ENCODE measurements around the gene TMSB15A. TPM values are rescaled to one million over a fixed set of nuclear protein-coding genes. Genes with fewer than 3 reads are reported as not detected.

TMSB15A gene
- 10 to 100 TPM; 30.6 to 88.4 TPM for total RNA-seq
- 427 TPM for polyA plus RNA-seq (2013, experiment 1 of 2)
- 402 TPM for polyA plus RNA-seq (2013, experiment 2 of 2)
- long read RNA-seq, experiment 1, transcript TMSB15A-201 (3 exons, 685 nt): major isoform, 39 of 43 reads
- long read RNA-seq, experiment 1, partial matches to known transcripts: 4 of 43 reads
- long read RNA-seq, experiment 1, other reads (novel, unspliced or antisense): 0 of 43 reads
- long read RNA-seq, experiment 2, transcript TMSB15A-201 (3 exons, 685 nt): major isoform, 28 of 29 reads
- long read RNA-seq, experiment 2, partial matches to known transcripts: 1 of 29 reads
- long read RNA-seq, experiment 2, other reads (novel, unspliced or antisense): 0 of 29 reads
- long read RNA-seq, experiment 3, transcript TMSB15A-201 (3 exons, 685 nt): major isoform, 7 of 9 reads
- long read RNA-seq, experiment 3, partial matches to known transcripts: 1 of 9 reads
- long read RNA-seq, experiment 3, other reads (novel, unspliced or antisense): 1 of 9 reads
- long read RNA-seq, experiment 4, partial matches to known transcripts: 1 of 1 reads
- long read RNA-seq, experiment 4, other reads (novel, unspliced or antisense): 0 of 1 reads

- Mint-ChIP-seq H3K27me3 (ENCODE audit: insufficient read depth) (peaks cover 11% of the 10 kb centered on the region), H3K27ac (no peak within 1 kb of the TSS), H3K4me3 (peak within 1 kb of the TSS; percentile 63), H3K36me3 (ENCODE audit: low read depth) (no peaks in the 10 kb centered on the region), H3K4me1 (no peaks in the 10 kb centered on the region), H3K9me3 (peaks cover 39% of the 10 kb centered on the region)
- peak within 1 kb of the TSS; percentile 34 for H3K9ac ChIP-seq (ENCODE audit: extremely low read depth, low read length, poor library complexity, severe bottlenecking)
- peak; percentile 91 for DNase-seq
- peak within 1 kb of the TSS; percentile 81 for H3K4me3 ChIP-seq (ENCODE audit: low read length)
- no peaks in the 10 kb centered on the region for H3K9me3 ChIP-seq (ENCODE audit: control insufficient read depth, low read length)
- peak within 1 kb of the TSS; percentile 90 for H3K27ac ChIP-seq (ENCODE audit: low read depth, low read length)
- no peaks in the 10 kb centered on the region for H3K36me3 ChIP-seq (ENCODE audit: control insufficient read depth, insufficient read depth, low read length)
- TF ChIP-seq CTCF (conservative IDR thresholded peaks at IDR 0.05): no peak
- no peaks in the 10 kb centered on the region for H3K4me1 ChIP-seq (ENCODE audit: control insufficient read depth, insufficient read depth, low read length)
- no peaks in the 10 kb centered on the region for H3K27me3 ChIP-seq (ENCODE audit: control insufficient read depth, insufficient read depth, low read length, poor library complexity, severe bottlenecking)
- WGBS, 2 experiments (ENCODE audit: insufficient coverage in 1 of 2, insufficient read length in 1 of 2): 0 to 2% methylated on average over 2 to 55 of the region's 62 CpGs
These were observed at the start of gene TMSB15A for GRCh38 chrX:102515975-102516941. TMSB15A (minus strand) TSS chrX:102516739.

- Mint-ChIP-seq H3K4me1 (no peaks in the 10 kb centered on the region), H3K4me3 (no peak overlapping the region), H3K27me3 (ENCODE audit: insufficient read depth) (no peaks in the 10 kb centered on the region), H3K36me3 (ENCODE audit: low read depth) (no peaks in the 10 kb centered on the region), H3K27ac (no peak overlapping the region), H3K9me3 (peaks cover 34% of the 10 kb centered on the region)
- 89 to 100% methylated on average over 1 to 2 of the region's 2 CpGs for WGBS, 2 experiments (ENCODE audit: insufficient coverage in 1 of 2, insufficient read length in 1 of 2)
- no peaks in the 10 kb centered on the region for H3K27me3 ChIP-seq (ENCODE audit: control insufficient read depth, insufficient read depth, low read length, poor library complexity, severe bottlenecking)
- no peaks in the 10 kb centered on the region for H3K9me3 ChIP-seq (ENCODE audit: control insufficient read depth, low read length)
- H3K27ac ChIP-seq (ENCODE audit: low read depth, low read length): no peak overlapping the region
- no peak for TF ChIP-seq CTCF (conservative IDR thresholded peaks at IDR 0.05)
- no peaks in the 10 kb centered on the region for H3K36me3 ChIP-seq (ENCODE audit: control insufficient read depth, insufficient read depth, low read length)
- no peak overlapping the region for H3K4me3 ChIP-seq (ENCODE audit: low read length)
- DNase-seq: no peak
- no peaks in the 10 kb centered on the region for H3K4me1 ChIP-seq (ENCODE audit: control insufficient read depth, insufficient read depth, low read length)
- no peak overlapping the region for H3K9ac ChIP-seq (ENCODE audit: extremely low read depth, low read length, poor library complexity, severe bottlenecking)
These were observed 44.0 kb upstream of the TMSB15A start for GRCh38 chrX:102560423-102561068.

GRCh38 chrX:102558607-102559006, 42.1 kb upstream of the TMSB15A start:
- H3K4me1 Mint-ChIP-seq: no peaks in the 10 kb centered on the region
- WGBS, 2 experiments (ENCODE audit: insufficient coverage in 1 of 2, insufficient read length in 1 of 2): 79% methylated on average over 1 of the region's 2 CpGs; no CpG with 5 or more reads in 1 of the 2 experiments

More at GRCh38 chrX:102558607-102559006, 42.1 kb upstream of the TMSB15A start:
- DNase-seq: no peak
- Mint-ChIP-seq H3K36me3 (ENCODE audit: low read depth) (no peaks in the 10 kb centered on the region), H3K4me3 (no peak overlapping the region), H3K27ac (no peak overlapping the region), H3K27me3 (ENCODE audit: insufficient read depth) (no peaks in the 10 kb centered on the region), H3K9me3 (peaks cover 33% of the 10 kb centered on the region)
- no peak for TF ChIP-seq CTCF (conservative IDR thresholded peaks at IDR 0.05)
- H3K27ac ChIP-seq (ENCODE audit: low read depth, low read length): no peak overlapping the region
- no peaks in the 10 kb centered on the region for H3K27me3 ChIP-seq (ENCODE audit: control insufficient read depth, insufficient read depth, low read length, poor library complexity, severe bottlenecking)
- no peak overlapping the region for H3K4me3 ChIP-seq (ENCODE audit: low read length)
- no peaks in the 10 kb centered on the region for H3K4me1 ChIP-seq (ENCODE audit: control insufficient read depth, insufficient read depth, low read length)
- no peaks in the 10 kb centered on the region for H3K9me3 ChIP-seq (ENCODE audit: control insufficient read depth, low read length)
- H3K9ac ChIP-seq (ENCODE audit: extremely low read depth, low read length, poor library complexity, severe bottlenecking): no peak overlapping the region
- H3K36me3 ChIP-seq (ENCODE audit: control insufficient read depth, insufficient read depth, low read length): no peaks in the 10 kb centered on the region
